ENCODE measurements around the gene THSD4.

THSD4 gene

DNA sequence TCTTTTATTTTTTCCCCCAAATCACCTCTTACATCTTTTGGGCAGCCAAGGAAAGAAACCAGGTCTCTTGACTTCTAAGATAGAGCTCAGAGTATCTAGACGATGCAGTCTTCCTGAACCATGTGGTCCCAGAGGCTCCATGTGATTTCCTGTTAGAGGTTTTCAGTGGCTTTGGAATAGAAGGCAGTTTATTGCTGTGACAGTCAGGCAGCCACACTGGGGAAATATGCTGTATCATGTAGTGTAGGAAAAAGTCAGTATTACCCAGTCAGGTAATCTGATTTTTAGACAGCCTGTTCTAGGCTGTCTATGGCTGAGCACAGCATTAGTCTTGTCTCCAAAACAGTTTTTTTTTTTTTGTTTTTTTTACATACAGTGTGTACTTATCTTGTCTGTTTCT, 294.3 kb downstream of the THSD4 start:
- no peak overlapping the region for H2AFZ ChIP-seq (ENCODE audit: low read length)
- no peaks in the 10 kb centered on the region for H3K79me2 ChIP-seq (ENCODE audit: low read length)
- H3K9me3 ChIP-seq (replicated peaks; ENCODE audit: insufficient read depth, low read length) = no peaks in the 10 kb centered on the region
- H3K36me3 ChIP-seq (replicated peaks; ENCODE audit: insufficient read depth, low read length) = no peaks in the 10 kb centered on the region
- H3K27me3 ChIP-seq (replicated peaks; ENCODE audit: insufficient read depth, low read length) = no peaks in the 10 kb centered on the region
- no peak overlapping the region for H3K4me3 ChIP-seq (ENCODE audit: low read length)
- no peaks in the 10 kb centered on the region for H3K9me2 ChIP-seq (replicated peaks; ENCODE audit: insufficient read depth, low read length)
- no peak for TF ChIP-seq EZH2phosphoT487 (IDR thresholded peaks at IDR 0.05; ENCODE audit: low read length)
- TF ChIP-seq, protein P1, sequence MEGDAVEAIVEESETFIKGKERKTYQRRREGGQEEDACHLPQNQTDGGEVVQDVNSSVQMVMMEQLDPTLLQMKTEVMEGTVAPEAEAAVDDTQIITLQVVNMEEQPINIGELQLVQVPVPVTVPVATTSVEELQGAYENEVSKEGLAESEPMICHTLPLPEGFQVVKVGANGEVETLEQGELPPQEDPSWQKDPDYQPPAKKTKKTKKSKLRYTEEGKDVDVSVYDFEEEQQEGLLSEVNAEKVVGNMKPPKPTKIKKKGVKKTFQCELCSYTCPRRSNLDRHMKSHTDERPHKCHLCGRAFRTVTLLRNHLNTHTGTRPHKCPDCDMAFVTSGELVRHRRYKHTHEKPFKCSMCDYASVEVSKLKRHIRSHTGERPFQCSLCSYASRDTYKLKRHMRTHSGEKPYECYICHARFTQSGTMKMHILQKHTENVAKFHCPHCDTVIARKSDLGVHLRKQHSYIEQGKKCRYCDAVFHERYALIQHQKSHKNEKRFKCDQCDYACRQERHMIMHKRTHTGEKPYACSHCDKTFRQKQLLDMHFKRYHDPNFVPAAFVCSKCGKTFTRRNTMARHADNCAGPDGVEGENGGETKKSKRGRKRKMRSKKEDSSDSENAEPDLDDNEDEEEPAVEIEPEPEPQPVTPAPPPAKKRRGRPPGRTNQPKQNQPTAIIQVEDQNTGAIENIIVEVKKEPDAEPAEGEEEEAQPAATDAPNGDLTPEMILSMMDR (IDR thresholded peaks at IDR 0.05; ENCODE audit: low read length) = no peak
- no peak for TF ChIP-seq EZH2 (optimal IDR thresholded peaks at IDR 0.05; ENCODE audit: low read depth, low read length)
- no peaks in the 10 kb centered on the region for H4K20me1 ChIP-seq (ENCODE audit: insufficient read depth, low read length)
- no peak overlapping the region for H3K4me2 ChIP-seq (ENCODE audit: low read depth, low read length)
- no peak overlapping the region for H3K27ac ChIP-seq (ENCODE audit: low read length)
- H3F3A ChIP-seq (ENCODE audit: insufficient read depth, low read length) = no peaks in the 10 kb centered on the region
- H3K4me1 ChIP-seq (ENCODE audit: low read length) = no peaks in the 10 kb centered on the region
- no peak for DNase-seq
- no peak overlapping the region for H3K9ac ChIP-seq (ENCODE audit: low read length)

GRCh38 chr15:71410347-71410746, 295.1 kb downstream of the THSD4 start:
- no peak overlapping the region for H3K4me2 ChIP-seq (ENCODE audit: low read depth, low read length)
- no peaks in the 10 kb centered on the region for H3K27me3 ChIP-seq (replicated peaks; ENCODE audit: insufficient read depth, low read length)
- H3K4me1 ChIP-seq (ENCODE audit: low read length) = no peaks in the 10 kb centered on the region
- H3K79me2 ChIP-seq (ENCODE audit: low read length) = no peaks in the 10 kb centered on the region
- TF ChIP-seq EZH2 (optimal IDR thresholded peaks at IDR 0.05; ENCODE audit: low read depth, low read length) = no peak
- TF ChIP-seq, protein P1 (IDR thresholded peaks at IDR 0.05; ENCODE audit: low read length) = no peak
- TF ChIP-seq EZH2phosphoT487 (IDR thresholded peaks at IDR 0.05; ENCODE audit: low read length) = no peak
- no peaks in the 10 kb centered on the region for H3K9me2 ChIP-seq (replicated peaks; ENCODE audit: insufficient read depth, low read length)
- no peaks in the 10 kb centered on the region for H4K20me1 ChIP-seq (ENCODE audit: insufficient read depth, low read length)
- no peaks in the 10 kb centered on the region for H3F3A ChIP-seq (ENCODE audit: insufficient read depth, low read length)
- no peak overlapping the region for H3K27ac ChIP-seq (ENCODE audit: low read length)
- no peak overlapping the region for H3K4me3 ChIP-seq (ENCODE audit: low read length)
- DNase-seq = no peak
- no peaks in the 10 kb centered on the region for H3K36me3 ChIP-seq (replicated peaks; ENCODE audit: insufficient read depth, low read length)
- H3K9me3 ChIP-seq (replicated peaks; ENCODE audit: insufficient read depth, low read length) = no peaks in the 10 kb centered on the region
- H3K9ac ChIP-seq (ENCODE audit: low read length) = no peak overlapping the region
- H2AFZ ChIP-seq (ENCODE audit: low read length) = no peak overlapping the region

DNA sequence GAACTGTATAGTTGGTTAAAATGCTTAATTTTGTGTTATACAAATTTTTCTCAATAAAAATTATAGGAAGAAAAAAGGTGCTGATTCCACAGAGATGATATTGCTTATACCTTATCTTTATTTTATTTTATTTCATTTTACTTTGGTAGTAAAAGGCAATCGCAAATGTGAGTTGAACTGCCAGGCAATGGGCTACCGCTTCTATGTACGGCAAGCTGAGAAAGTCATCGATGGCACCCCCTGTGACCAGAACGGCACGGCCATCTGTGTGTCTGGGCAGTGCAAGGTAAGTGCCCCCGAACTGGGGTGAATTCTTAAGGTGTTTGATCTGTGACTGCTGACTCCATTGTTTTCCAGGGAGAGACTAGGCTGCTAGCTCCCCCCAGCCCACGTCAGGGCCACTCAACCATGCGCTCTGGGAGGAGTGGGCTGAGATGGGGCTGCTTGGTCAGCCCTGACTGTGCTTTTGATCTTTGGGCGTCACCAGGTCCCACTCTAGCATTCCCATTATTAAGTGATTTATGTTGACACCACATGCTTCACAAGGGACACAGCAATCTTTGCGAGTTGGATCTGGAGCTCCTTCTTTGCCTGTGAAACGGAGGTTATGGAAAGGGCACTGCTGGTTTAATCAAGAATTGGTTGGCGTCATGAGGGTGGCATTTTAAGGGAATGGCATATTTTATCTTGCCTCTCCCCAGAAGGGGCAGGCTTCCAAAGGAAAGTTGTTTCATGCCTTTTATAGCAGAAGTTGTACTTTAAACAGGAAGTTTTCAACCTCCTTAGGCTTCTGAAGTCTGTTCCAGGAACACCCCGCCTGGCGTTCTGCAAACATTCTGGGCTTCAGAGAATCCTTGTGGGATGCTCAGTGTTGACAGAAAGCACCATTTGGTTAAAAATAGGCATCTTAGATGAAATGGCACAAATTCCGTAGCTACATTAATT, 296.5 kb downstream of the THSD4 start:
- no peaks in the 10 kb centered on the region for H4K20me1 ChIP-seq (ENCODE audit: insufficient read depth, low read length)
- no peaks in the 10 kb centered on the region for H3F3A ChIP-seq (ENCODE audit: insufficient read depth, low read length)
- no peaks in the 10 kb centered on the region for H3K36me3 ChIP-seq (replicated peaks; ENCODE audit: insufficient read depth, low read length)
- no peak overlapping the region for H3K9ac ChIP-seq (ENCODE audit: low read length)
- H2AFZ ChIP-seq (ENCODE audit: low read length) = no peak overlapping the region
- H3K4me1 ChIP-seq (ENCODE audit: low read length) = no peaks in the 10 kb centered on the region
- no peaks in the 10 kb centered on the region for H3K79me2 ChIP-seq (ENCODE audit: low read length)
- H3K9me3 ChIP-seq (replicated peaks; ENCODE audit: insufficient read depth, low read length) = no peaks in the 10 kb centered on the region
- H3K9me2 ChIP-seq (replicated peaks; ENCODE audit: insufficient read depth, low read length) = no peaks in the 10 kb centered on the region
- no peak overlapping the region for H3K4me3 ChIP-seq (ENCODE audit: low read length)
- H3K27me3 ChIP-seq (replicated peaks; ENCODE audit: insufficient read depth, low read length) = no peaks in the 10 kb centered on the region
- TF ChIP-seq, protein P1 (IDR thresholded peaks at IDR 0.05; ENCODE audit: low read length) = no peak
- TF ChIP-seq EZH2 (optimal IDR thresholded peaks at IDR 0.05; ENCODE audit: low read depth, low read length) = no peak
- no peak for TF ChIP-seq EZH2phosphoT487 (IDR thresholded peaks at IDR 0.05; ENCODE audit: low read length)
- DNase-seq = no peak
- H3K4me2 ChIP-seq (ENCODE audit: low read depth, low read length) = no peak overlapping the region
- H3K27ac ChIP-seq (ENCODE audit: low read length) = no peak overlapping the region

All from MM.1S (cell line).